Neural progenitor cell (in vitro differentiated cells): ENCODE measurements around the gene NTMT1. TPM values are rescaled to one million over a fixed set of nuclear protein-coding genes. Genes with fewer than 3 reads are reported as not detected.
"Not testable (repeated sequence)": the region's sequence is repeated elsewhere in the genome, so short reads cannot be mapped to it uniquely, and the experiment has no call there.

Source experiments
- DNase-seq: peaks from one replicate; pipeline ENCODE4 v3.0.0-alpha.2; 2016; ENCODE audit warnings: low spot score
- H2AFZ ChIP-seq: fragments of 200-600 bp; sonication (generic); replicated peaks from 2 replicates; pipeline ENCODE4 v1.6.1; 2016; ENCODE audit warnings: antibody characterized with exemption
- H3F3A ChIP-seq: fragments of 200-600 bp; sonication (generic); 2 replicates; pipeline ENCODE4 v1.6.1; 2016; ENCODE audit warnings: antibody characterized with exemption, low read depth
- H3K27ac ChIP-seq: fragments of 200-600 bp; sonication (generic); 2 replicates; pipeline ENCODE4 v1.5.1; 2016; ENCODE audit warnings: mild to moderate bottlenecking
- H3K27me3 ChIP-seq: fragments of 200-600 bp; sonication (generic); 2 replicates; pipeline ENCODE4 v1.6.1; 2016; ENCODE audit warnings: mild to moderate bottlenecking, moderate library complexity
- H3K36me3 ChIP-seq: fragments of 200-600 bp; sonication (generic); 2 replicates; pipeline ENCODE4 v1.5.1; 2016
- H3K4me1 ChIP-seq: fragments of 200-600 bp; sonication (generic); 2 replicates; pipeline ENCODE4 v1.6.1; 2016; ENCODE audit warnings: mixed run types
- H3K4me2 ChIP-seq: fragments of 200-600 bp; sonication (generic); 2 replicates; pipeline ENCODE4 v1.6.1; 2016
- H3K4me3 ChIP-seq: fragments of 200-600 bp; sonication (generic); 2 replicates; pipeline ENCODE4 v1.5.1; 2016
- H3K79me2 ChIP-seq: fragments of 200-600 bp; sonication (generic); 2 replicates; pipeline ENCODE4 v1.6.1; 2016; ENCODE audit warnings: low read depth
- H3K9ac ChIP-seq: fragments of 200-600 bp; sonication (generic); 2 replicates; pipeline ENCODE4 v1.6.1; 2016
- H3K9me3 ChIP-seq: fragments of 200-600 bp; sonication (generic); 2 replicates; pipeline ENCODE4 v1.5.1; 2016; ENCODE audit warnings: low read depth
- H4K20me1 ChIP-seq: fragments of 200-600 bp; sonication (generic); 2 replicates; pipeline ENCODE4 v1.6.1; 2016; ENCODE audit warnings: low read depth
- H3K27ac Mint-ChIP-seq: 3 replicates; pipeline ENCODE4 v1.8.0; 2021; ENCODE audit warnings: mixed read lengths
- H3K27me3 Mint-ChIP-seq: 2 replicates; pipeline ENCODE4 v1.8.0; 2022; ENCODE audit warnings: low read depth, mild to moderate bottlenecking, inconsistent platforms, moderate library complexity, mixed read lengths; ENCODE audit not compliant: insufficient read depth
- H3K36me3 Mint-ChIP-seq: 3 replicates; pipeline ENCODE4 v1.8.0; 2021; ENCODE audit warnings: mixed read lengths
- H3K4me1 Mint-ChIP-seq: 3 replicates; pipeline ENCODE4 v1.8.0; 2021; ENCODE audit warnings: mixed read lengths
- H3K4me3 Mint-ChIP-seq: 3 replicates; pipeline ENCODE4 v1.8.0; 2021; ENCODE audit warnings: mild to moderate bottlenecking, moderate library complexity, mixed read lengths
- H3K9me3 Mint-ChIP-seq: 3 replicates; pipeline ENCODE4 v1.8.0; 2020; ENCODE audit warnings: mixed read lengths
- CTCF ChIP-seq: fragments of 200-600 bp; sonication (generic); IDR thresholded peaks from 2 replicates; pipeline ENCODE4 v1.5.1; 2017; ENCODE audit warnings: antibody characterized with exemption, mild to moderate bottlenecking
- EZH2 ChIP-seq: fragments of 200-600 bp; sonication (generic); IDR thresholded peaks from 2 replicates; pipeline ENCODE4 v1.6.1; 2017; ENCODE audit warnings: antibody characterized with exemption, mild to moderate bottlenecking, moderate library complexity
- EZH2phosphoT487 ChIP-seq: fragments of 200-600 bp; sonication (generic); IDR thresholded peaks from 2 replicates; pipeline ENCODE4 v1.6.1; 2017; ENCODE audit warnings: antibody characterized with exemption
- total RNA-seq: library from RNA; depleted of rRNA; stranded (reverse); fragments of >200 nt; gene quantifications from 2 replicates; pipeline ENCODE4 v1.2.3, GENCODE V29; 2015; ENCODE audit warnings: low replicate concordance

The NTMT1 gene
- total RNA-seq, 1 donor from 2014 or later: 22.2 TPM

- Histone ChIP-seq H3K79me2 (peaks cover 57% of the 10 kb centered on the region), H2AFZ (no peak overlapping the region), H3K36me3 (no peaks in the 10 kb centered on the region), H3K4me1 (no peaks in the 10 kb centered on the region), H3K9ac (no peak overlapping the region), H3K27me3 (no peaks in the 10 kb centered on the region), H3K4me3 (no peak overlapping the region), H4K20me1 (peaks cover 76% of the 10 kb centered on the region), H3F3A (peaks cover 4% of the 10 kb centered on the region), H3K9me3 (no peaks in the 10 kb centered on the region), H3K27ac (no peak overlapping the region), H3K4me2 (no peak overlapping the region)
- DNase-seq: no peak
- Mint-ChIP-seq H3K9me3 (no peaks in the 10 kb centered on the region), H3K4me1 (peaks cover 26% of the 10 kb centered on the region), H3K36me3 (peaks cover 12% of the 10 kb centered on the region), H3K27me3 (peaks cover 4% of the 10 kb centered on the region), H3K4me3 (no peak overlapping the region), H3K27ac (no peak overlapping the region)
- no peak for TF ChIP-seq EZH2
- no peak for TF ChIP-seq EZH2phosphoT487
- no peak for TF ChIP-seq CTCF
These were observed 7.2 kb downstream of the NTMT1 start for GRCh38 chr9:129633207-129633606.

DNA sequence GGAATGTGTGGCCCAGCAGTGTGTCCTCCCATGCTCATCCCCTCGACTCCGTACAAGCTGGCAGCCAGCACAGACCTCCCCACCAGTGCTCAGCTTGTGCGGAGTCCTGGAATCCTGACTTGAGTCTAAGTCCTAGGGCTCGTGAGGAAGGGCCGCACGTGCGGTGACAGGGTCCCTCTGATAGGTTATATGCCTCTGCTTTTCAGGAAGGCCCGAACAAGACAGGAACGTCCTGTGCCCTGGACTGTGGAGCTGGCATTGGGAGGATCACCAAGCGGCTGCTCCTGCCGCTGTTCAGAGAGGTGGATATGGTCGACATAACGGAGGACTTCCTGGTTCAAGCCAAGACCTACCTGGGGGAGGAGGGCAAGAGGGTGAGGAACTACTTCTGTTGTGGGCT, 7.9 kb downstream of the NTMT1 start:
- H3K36me3 Mint-ChIP-seq: peaks cover 12% of the 10 kb centered on the region
- H3K27ac Mint-ChIP-seq: no peak overlapping the region
- no peak overlapping the region for H2AFZ ChIP-seq

GRCh38 chr9:129635099-129636065, 9.4 kb downstream of the NTMT1 start:
- Histone ChIP-seq H3F3A (peaks cover 16% of the 10 kb centered on the region), H3K4me1 (no peaks in the 10 kb centered on the region), H4K20me1 (peaks cover 55% of the 10 kb centered on the region), H3K4me2 (no peak overlapping the region), H3K27me3 (no peaks in the 10 kb centered on the region), H3K4me3 (no peak overlapping the region), H3K27ac (no peak overlapping the region), H3K9ac (no peak overlapping the region), H2AFZ (no peak overlapping the region), H3K79me2 (peaks cover 42% of the 10 kb centered on the region), H3K36me3 (no peaks in the 10 kb centered on the region), H3K9me3 (no peaks in the 10 kb centered on the region)
- no peak for TF ChIP-seq EZH2phosphoT487
- Mint-ChIP-seq H3K9me3 (no peaks in the 10 kb centered on the region), H3K36me3 (peaks cover 12% of the 10 kb centered on the region), H3K27me3 (peaks cover 6% of the 10 kb centered on the region), H3K4me1 (peaks cover 13% of the 10 kb centered on the region), H3K27ac (no peak overlapping the region), H3K4me3 (no peak overlapping the region)
- no peak for DNase-seq

More for the DNA sequence above, 7.9 kb downstream of the NTMT1 start:
- peaks cover 50% of the 10 kb centered on the region for H3K79me2 ChIP-seq
- H3K4me1 Mint-ChIP-seq: peaks cover 20% of the 10 kb centered on the region
- no peaks in the 10 kb centered on the region for H3K9me3 Mint-ChIP-seq
- no peak overlapping the region for H3K27ac ChIP-seq
- no peak overlapping the region for H3K9ac ChIP-seq
- H3K4me3 ChIP-seq: no peak overlapping the region
- no peaks in the 10 kb centered on the region for H3K27me3 ChIP-seq
- no peak for DNase-seq
- H3F3A ChIP-seq: peaks cover 10% of the 10 kb centered on the region
- H3K4me2 ChIP-seq: no peak overlapping the region
- H4K20me1 ChIP-seq: peaks cover 69% of the 10 kb centered on the region
- peaks cover 6% of the 10 kb centered on the region for H3K27me3 Mint-ChIP-seq
- H3K9me3 ChIP-seq: no peaks in the 10 kb centered on the region
- H3K36me3 ChIP-seq: no peaks in the 10 kb centered on the region
- no peaks in the 10 kb centered on the region for H3K4me1 ChIP-seq
- TF ChIP-seq EZH2 (no peak), EZH2phosphoT487 (no peak), CTCF (no peak)
- no peak overlapping the region for H3K4me3 Mint-ChIP-seq

- H3K27me3 Mint-ChIP-seq, H3K9ac ChIP-seq, H3K4me3 Mint-ChIP-seq, H3K9me3 Mint-ChIP-seq, H3K4me3 ChIP-seq, H3K27ac Mint-ChIP-seq, DNase-seq, H3K27ac ChIP-seq, H3K36me3 ChIP-seq, H3K27me3 ChIP-seq, H2AFZ ChIP-seq, H3K9me3 ChIP-seq, H3K4me1 ChIP-seq, H3K4me2 ChIP-seq: not testable (repeated sequence)
- Histone ChIP-seq H3K79me2 (peaks cover 42% of the 10 kb centered on the region), H3F3A (peaks cover 16% of the 10 kb centered on the region), H4K20me1 (peaks cover 55% of the 10 kb centered on the region)
- peaks cover 12% of the 10 kb centered on the region for H3K36me3 Mint-ChIP-seq
- peaks cover 12% of the 10 kb centered on the region for H3K4me1 Mint-ChIP-seq
These were observed 10.4 kb downstream of the NTMT1 start for GRCh38 chr9:129636343-129636742.
